Stimulated activated CD8-positive, alpha-beta memory T cell treated with anti-CD3 and anti-CD28 coated beads, Interleukin-7, amount 100 ng/mL, for 1 hour (primary cell): ENCODE measurements around the gene POU1F1.
"Not testable (repeated sequence)": the region's sequence is repeated elsewhere in the genome, so short reads cannot be mapped to it uniquely, and the experiment has no call there.

Experiments used
- DNase-seq, 2 donors: peaks; one replicate each; pipeline ENCODE4 v3.0.0-alpha.2; 2020; ENCODE audit warnings: low read depth in 2 of 2

Gene POU1F1

GRCh38 chr3:87276484-87276883 lies at the start of gene POU1F1:
TSS of gene POU1F1 (minus strand) at chr3:87276584. CDS start at chr3:87276462, 122 bp downstream.
- DNase-seq, result no peak

DNA sequence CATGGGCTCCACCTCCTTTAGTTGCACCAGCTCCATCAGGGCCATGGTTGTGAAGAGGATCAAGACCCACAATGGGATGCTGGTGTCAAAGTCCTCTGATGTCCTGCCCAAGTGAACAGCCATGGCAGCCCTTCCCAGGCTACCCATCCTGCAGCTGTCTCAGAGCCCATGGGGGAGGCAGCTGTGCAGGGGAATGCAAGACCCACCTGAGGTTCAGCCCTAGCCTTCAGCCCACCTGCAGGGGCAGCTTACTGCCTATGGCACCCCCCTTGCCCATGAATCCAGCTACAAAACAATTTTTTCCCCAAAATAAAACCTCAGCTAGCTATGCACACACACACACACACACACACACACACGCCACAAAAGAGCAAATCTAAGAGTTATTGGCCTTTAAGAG lies 48.2 kb upstream of the POU1F1 start:
- DNase-seq, result no peak

GRCh38 chr3:87320756-87321626 lies 44.6 kb upstream of the POU1F1 start:
- no peak for DNase-seq

DNA sequence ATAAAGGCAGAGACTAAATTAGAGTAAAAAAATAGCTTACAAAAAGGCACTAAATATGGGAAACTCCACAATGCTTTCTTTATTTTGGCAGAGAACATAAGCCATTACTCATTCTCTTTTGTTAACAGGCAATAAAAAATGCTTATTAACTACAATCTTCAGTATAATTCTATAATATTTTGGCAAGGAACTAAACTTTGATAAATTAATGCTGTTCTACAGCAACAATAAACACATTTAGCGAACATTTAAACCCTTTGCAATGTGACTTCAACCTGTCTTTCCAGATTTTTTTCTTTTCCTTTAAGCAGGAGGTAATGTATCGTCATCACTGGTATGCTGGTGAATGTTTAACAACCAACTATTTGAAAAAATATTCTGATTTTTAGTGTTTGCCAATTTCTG lies 42.2 kb upstream of the POU1F1 start:
- DNase-seq, result no peak

DNA sequence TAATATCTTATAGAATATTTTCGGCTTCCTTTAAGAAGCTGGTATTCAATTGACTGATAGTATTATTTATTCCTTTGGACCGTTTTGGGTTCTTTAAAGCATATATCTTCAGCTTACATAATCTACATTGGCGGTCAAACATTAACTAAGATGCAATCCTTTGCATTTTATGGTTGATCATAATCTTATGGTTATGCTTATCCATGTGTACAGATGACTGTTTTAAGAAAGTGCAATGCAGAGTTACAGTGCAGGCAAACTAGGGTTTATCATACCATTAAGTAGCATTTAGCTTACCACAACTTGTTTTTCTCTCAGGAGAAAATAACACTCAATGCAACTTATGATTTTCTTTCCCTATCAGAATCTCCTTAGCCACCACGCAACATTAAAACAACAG lies 41.4 kb upstream of the POU1F1 start:
- DNase-seq, result no peak

DNA sequence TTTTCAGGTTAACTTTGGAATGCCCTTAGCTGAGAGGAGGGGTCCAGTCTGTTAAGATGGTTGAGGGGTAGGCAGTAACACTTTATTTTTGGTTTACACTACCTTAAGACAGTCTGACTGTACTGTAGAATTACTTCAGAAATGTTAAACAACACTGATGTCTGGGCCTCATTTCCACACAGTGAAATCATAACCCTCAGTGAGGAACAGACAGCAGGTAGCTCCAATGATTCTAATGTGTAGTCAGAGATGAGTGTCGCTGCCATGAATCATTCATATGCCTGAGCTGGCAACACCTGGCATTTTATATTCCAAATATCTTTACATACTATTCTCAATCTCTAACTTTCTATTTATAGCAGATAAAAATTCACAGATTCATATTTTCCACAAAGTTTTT lies 37.3 kb upstream of the POU1F1 start:
- no peak for DNase-seq

GRCh38 chr3:87311309-87311708 lies 34.9 kb upstream of the POU1F1 start:
- DNase-seq, result no peak

DNA sequence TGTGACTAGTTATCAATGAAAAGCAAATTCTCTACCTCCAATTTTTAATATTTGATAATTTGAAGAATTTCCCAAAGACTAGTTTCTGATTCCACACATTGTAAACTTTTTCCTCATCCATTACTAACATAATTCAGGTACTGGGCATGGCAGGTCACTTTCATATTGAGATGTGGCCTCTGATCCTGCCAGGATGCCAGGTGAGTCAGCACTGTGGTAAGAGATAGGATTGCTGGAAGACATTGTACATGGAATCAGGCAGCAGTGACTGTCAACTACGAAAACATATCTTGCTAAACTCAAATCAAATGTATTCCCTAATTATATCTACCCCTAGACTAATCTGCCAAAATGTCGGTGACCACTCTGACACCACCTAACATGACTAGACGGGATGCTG lies 33.2 kb upstream of the POU1F1 start:
- DNase-seq, result no peak

DNA sequence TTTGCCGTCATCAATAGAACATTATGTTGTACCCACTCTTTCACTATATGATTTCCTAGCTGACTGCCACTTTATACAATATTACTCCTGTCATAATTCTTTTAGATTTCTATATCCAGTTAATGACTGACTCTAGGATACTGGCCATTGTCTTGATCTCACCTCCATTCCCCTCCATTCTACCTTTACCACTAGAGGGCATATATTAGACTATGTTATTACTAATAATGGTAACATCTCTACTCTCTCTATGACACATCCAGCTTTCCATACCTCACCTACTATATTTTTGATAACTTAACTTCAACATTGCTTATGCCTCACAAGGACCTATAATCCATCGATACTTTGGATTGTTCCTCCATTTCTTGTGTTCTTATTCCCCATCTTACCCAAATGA lies 31.4 kb upstream of the POU1F1 start:
- DNase-seq, result no peak

DNA sequence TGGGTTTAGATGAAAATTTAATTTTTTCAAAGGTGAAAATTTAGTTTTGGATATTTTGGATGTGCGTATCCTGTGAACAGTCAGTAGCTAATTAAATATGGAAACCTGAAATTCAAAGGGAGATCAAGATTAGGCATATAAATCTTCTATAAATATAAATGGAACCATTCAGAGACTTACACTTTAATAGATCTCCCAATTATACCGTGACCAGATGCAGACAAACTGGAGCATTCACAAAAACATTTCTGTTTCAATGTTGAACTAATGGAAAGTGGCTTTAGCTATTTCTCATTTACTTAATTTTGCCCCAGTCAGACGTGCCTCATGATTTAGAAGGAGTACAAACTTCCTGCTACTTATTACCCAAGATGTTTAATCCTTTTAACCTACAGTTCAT lies 29.1 kb upstream of the POU1F1 start:
- DNase-seq, result no peak

DNA sequence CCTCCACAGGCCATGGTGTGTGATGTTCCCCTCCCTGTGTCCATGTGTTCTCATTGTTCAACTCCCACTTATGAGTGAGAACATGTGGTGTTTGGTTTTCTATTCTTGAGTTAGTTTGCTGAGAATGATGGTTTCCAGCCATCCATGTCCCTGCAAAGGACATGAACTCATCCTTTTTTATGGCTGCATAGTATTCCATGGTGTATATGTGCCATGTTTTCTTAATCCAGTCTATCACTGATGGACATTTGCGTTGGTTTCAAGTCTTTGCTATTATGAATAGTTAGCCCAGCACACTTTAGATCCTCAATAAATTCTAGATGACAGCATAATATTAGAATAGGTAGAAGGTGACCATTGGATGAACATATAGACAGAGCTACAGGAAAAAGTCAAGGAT lies 28.6 kb upstream of the POU1F1 start:
- DNase-seq, result not testable (repeated sequence)

- DNase-seq, result no peak
These were observed 21.8 kb upstream of the POU1F1 start for GRCh38 chr3:87298111-87298718.

GRCh38 chr3:87288446-87288845 lies 12.1 kb upstream of the POU1F1 start:
- no peak for DNase-seq

DNA sequence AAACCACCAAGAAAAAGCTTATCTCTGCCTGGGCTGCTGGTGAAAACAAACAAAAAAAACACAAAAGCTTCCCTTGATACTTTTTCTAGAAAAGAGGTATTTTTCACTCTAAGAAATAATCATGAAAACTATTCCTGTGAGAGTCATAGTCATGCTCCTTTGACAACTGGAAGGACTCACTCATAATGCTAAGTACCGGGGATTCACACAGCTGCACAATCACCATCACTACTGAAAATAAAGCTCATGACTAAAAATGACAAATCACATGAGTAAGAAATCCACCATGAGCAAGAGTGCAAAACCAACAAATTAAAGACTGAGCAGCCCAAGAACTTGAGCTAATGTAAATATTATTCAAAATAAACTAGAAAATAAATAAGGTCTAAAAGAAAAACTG lies 10.6 kb upstream of the POU1F1 start:
- no peak for DNase-seq

DNA sequence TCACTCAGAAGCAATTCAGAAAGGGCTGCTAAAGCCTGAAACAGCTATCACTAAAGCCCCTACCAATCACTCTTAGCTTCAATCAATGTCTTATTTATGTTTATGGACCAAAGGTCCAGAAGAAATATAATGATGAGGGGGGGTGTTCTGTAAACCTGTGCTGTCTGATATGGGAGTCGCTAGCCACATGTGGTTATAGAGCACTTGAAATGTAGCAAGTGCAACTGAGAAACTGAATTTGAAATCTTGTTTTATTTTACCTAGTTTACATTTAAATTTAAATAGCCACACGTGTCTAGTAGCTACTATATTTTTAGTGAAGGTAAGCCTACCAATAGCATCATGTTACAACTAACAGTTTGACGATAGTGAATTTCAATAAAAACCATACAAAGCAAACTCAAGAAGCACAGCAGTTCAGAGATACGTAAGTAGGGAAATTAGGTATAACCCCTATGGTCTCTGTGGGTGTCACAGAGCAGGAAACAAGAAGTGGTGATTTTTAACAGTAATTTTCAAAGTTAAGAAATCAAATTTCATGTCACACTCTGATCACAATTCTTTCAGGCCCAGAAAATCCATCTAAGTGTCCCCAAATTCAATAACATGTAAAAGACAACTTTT lies 3.6 kb downstream of the POU1F1 start:
- no peak for DNase-seq

DNA sequence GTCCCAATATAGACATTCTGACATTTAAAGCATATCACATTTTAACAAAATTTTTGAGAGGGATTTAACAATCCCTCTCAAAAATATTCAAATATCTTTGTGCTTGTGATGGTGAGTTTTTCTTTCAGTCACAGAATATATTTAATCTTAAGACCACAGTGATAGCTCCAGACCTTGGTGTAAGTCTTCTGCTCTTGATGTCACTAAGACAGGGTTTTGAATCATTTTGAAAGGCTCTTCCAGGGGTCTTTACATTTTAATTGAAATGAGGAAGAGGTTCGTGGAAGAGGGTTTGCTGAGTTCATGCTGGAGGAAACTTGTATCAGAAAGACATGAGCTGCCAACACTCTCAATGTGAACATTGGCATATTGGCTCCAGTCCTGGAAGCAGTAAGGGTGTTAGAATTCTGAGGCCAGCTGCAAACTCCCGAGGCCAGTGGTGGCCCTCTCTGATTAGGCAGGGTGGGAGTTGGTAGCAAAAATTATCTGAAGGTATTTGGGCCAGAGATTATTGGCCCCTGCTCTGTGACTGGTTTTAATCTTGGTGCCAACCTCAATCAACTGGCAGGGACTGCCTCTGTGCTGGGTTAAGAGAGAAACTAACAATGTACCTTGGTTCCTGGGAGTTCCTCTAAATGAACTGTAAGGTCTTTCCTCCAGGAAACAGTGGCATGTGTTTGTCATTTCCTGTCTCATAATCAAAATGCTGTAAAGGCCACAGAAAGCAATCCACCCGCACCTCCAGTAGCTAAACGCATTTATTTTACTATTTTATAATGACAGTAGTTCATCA lies 5.3 kb downstream of the POU1F1 start:
- no peak for DNase-seq

GRCh38 chr3:87269723-87270122 lies 6.7 kb downstream of the POU1F1 start:
- no peak for DNase-seq

DNA sequence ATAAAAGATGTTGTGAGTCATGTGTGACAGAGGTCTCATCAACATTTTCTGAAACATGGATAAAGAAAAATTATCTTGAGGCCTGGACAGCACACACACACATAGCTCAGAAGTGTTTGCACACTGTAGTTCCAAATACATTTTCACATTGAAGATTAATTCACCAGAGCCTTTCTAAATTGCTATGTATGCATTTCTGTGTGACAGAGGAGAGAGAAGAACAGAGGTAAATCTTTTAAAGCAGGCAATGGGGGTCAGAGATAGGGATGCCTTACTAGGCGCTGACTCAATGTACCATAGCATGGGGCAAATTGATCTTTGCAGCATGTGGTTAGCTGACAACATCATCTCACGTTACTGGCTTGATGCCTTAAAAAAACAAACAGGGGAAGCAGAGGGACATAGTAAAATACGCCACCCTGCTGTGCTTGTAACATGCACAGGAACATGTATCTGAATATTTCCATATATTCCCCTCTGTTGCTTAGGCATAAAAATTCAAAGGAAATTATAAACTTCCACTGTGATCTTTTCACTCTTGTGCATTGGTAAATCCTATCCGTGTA lies 7.7 kb downstream of the POU1F1 start:
- no peak for DNase-seq

GRCh38 chr3:87267953-87268645 lies 8.3 kb downstream of the POU1F1 start:
- DNase-seq, result no peak

DNA sequence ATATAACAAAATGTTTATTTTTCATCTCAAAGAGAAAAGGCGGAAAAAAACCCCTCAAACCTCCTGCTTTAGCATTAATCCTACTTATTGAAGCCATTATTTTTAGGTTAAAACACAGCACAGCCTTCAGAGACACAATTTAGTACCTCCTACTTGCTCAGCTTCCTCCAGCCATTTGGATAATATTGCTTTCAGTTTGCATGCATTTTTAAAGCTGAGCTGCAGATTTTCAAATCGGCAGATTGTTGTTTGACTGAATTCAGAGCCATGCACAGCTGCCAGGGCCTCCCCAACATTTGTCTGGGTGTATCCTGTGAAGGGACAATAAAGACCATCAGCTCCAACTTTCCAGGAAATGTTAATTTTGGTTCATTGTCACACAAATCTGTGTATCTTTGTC lies 14.5 kb downstream of the POU1F1 start:
- DNase-seq, result no peak

DNA sequence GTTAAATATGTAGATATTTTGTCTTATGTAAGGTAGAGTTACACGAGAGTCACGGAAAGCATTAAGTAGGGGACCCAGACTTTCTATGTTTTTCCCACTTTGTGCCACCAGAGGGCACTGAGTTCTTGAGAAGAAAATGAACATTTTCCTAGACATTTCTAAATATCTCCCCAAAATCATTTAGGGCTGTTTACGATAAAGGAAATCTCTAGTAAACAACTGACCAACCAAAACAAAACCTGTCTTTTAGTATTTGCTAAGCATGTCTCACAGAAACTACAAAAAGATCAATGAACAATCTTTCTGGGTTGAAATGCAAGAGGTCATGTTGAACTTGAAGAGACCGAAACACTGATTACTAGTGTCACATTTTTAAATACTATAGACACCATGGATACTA lies 16.1 kb downstream of the POU1F1 start:
- no peak for DNase-seq
